Uterus (tissue), 2 donors: ENCODE data around the gene EZH2.

Source experiments
- CTCF ChIP-seq, 4 experiments: fragments of 200-600 bp in 2 of 4; fragments of 450-650 bp in 2 of 4; sonication (generic) in 2 of 4; IDR thresholded peaks; one replicate each; pipeline ENCODE4 v1.5.1; 2016 to 2019; ENCODE audit warnings: antibody characterized with exemption in 4 of 4, mild to moderate bottlenecking in 2 of 4, moderate library complexity in 1 of 4
- POLR2A ChIP-seq, 2 donors: fragments of 450-650 bp; IDR thresholded peaks; one replicate each; pipeline ENCODE4 v1.6.1; 2016; ENCODE audit warnings: antibody characterized with exemption in 2 of 2, mild to moderate bottlenecking in 1 of 2, moderate library complexity in 1 of 2

GRCh38 chr7:148906707-148907498, 22.8 kb upstream of the EZH2 start:
- TF ChIP-seq POLR2A (IDR thresholded peaks at IDR 0.05) (no peak), CTCF (IDR thresholded peaks at IDR 0.05) (no peak)
